PFSK-1 (cell line): ENCODE data around the gene NTM.

ENCODE experiments used
- FOXP2 ChIP-seq: optimal IDR thresholded peaks from 2 replicates; pipeline ENCODE3; 2011; ENCODE audit warnings: borderline replicate concordance, control low read depth, inconsistent platforms; ENCODE audit not compliant: insufficient read depth; ENCODE audit errors: extremely low read length, extremely low read depth
- POLR2AphosphoS5 ChIP-seq: IDR thresholded peaks from 2 replicates; pipeline ENCODE4 v1.6.1; 2012; ENCODE audit warnings: low read depth, mild to moderate bottlenecking, control low read depth, low read length, moderate library complexity
- REST ChIP-seq, 2 experiments: IDR thresholded peaks; 2 replicates each; pipeline versions ENCODE4 v1.6.1 to v1.8.0; 2011 to 2012; ENCODE audit warnings: low read depth in 2 of 2, low read length in 2 of 2, control low read depth in 1 of 2, inconsistent platforms in 1 of 2, mild to moderate bottlenecking in 1 of 2, moderate library complexity in 1 of 2; ENCODE audit not compliant: insufficient read depth in 1 of 2
- SIN3A ChIP-seq: IDR thresholded peaks from 2 replicates; pipeline ENCODE4 v1.6.1; 2012; ENCODE audit warnings: mild to moderate bottlenecking, low read length, moderate library complexity, borderline replicate concordance; ENCODE audit not compliant: insufficient read depth
- TAF1 ChIP-seq: IDR thresholded peaks from 2 replicates; pipeline ENCODE4 v1.6.1; 2012; ENCODE audit warnings: low read length, control low read depth, borderline replicate concordance; ENCODE audit not compliant: insufficient read depth

Gene NTM

GRCh38 chr11:131724436-131724975, 354.1 kb downstream of the NTM start:
- TF ChIP-seq TAF1 (no peak), REST (IDR thresholded peaks at IDR 0.05; ENCODE audit: insufficient read depth in 1 of 2, low read depth in 2 of 2, low read length in 2 of 2) (no peak)

DNA sequence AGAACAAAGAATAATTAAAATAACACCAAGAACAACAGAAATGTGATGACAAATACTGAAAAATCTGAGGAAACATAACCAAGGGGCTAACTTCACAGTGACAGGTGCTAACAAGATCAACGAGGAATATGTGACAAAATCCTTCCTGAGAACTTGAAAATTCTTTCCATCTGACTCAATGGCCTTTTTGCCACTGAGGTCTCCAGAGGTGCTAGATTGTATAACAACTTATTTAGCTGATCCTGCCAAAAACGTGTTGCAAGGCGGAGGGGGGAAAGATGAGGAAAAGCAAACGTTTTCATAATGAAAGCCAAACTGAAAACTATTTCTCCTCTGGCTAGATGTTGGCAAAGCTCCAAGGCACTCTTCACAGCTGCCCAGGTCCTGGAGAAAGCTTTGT, 364.5 kb downstream of the NTM start:
- TF ChIP-seq POLR2AphosphoS5 = no peak
- TF ChIP-seq TAF1 = no peak
- no peak for TF ChIP-seq REST (IDR thresholded peaks at IDR 0.05; ENCODE audit: insufficient read depth in 1 of 2, low read depth in 2 of 2, low read length in 2 of 2)
- TF ChIP-seq SIN3A = no peak
- no peak for TF ChIP-seq FOXP2

DNA sequence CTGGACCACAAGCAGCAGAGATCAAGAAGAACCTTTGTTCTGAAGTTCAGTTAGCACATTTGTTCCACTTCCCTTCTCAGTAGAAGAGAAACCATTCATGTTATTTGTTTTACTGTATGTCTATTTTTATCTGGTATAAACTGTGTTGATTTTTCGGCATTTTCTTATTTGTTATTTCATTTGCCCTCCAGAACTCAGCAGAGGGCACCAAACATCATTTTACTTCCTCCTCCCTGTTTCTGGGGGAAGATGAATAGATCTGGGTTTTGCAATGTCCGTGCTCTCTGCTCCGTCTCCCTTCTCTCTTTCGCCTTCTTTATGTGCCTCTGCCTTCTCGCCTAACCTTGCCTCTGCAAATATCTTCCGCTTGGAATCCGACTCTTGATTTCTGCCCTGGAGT, 366.9 kb downstream of the NTM start:
- TF ChIP-seq FOXP2 (no peak), SIN3A (no peak), TAF1 (no peak), REST (IDR thresholded peaks at IDR 0.05; ENCODE audit: insufficient read depth in 1 of 2, low read depth in 2 of 2, low read length in 2 of 2) (no peak), POLR2AphosphoS5 (no peak)

- TF ChIP-seq SIN3A (no peak), FOXP2 (no peak), REST (IDR thresholded peaks at IDR 0.05; ENCODE audit: insufficient read depth in 1 of 2, low read depth in 2 of 2, low read length in 2 of 2) (no peak), TAF1 (no peak), POLR2AphosphoS5 (no peak)
Observed at GRCh38 chr11:131739243-131739882, 368.9 kb downstream of the NTM start.

DNA sequence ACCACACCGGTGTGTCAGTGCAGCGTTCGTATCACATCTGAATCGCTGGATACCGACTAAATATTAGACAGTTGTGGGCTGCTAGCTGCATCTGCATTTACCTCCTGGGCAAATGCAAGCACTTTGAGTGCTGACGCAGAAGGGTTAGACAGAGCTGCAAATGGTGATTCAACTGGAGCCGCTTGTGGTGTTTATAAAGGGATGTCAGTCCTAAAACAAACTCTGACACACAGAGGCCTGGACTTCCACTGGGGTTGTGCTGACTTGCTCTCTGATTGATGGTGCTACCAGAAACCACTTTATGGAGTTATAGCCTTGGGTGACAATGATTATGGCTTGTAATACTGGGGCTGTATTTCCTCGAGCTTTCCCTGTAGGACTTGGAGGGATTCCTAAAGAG, 374.4 kb downstream of the NTM start:
- TF ChIP-seq SIN3A (no peak), REST (IDR thresholded peaks at IDR 0.05; ENCODE audit: insufficient read depth in 1 of 2, low read depth in 2 of 2, low read length in 2 of 2) (no peak), TAF1 (no peak), POLR2AphosphoS5 (no peak), FOXP2 (no peak)
